Stimulated activated CD4-positive, alpha-beta T cell treated with anti-CD3 and anti-CD28 coated beads, Interleukin-15, amount 100 ng/mL, for 24 hours (primary cell): Measurements from ENCODE around the gene ASZ1.

Experiments used
- DNase-seq: peaks from one replicate; pipeline ENCODE4 v3.0.0-alpha.2; 2020

The ASZ1 gene

GRCh38 chr7:117401293-117402002 is 25.8 kb downstream of the ASZ1 start:
- DNase-seq = no peak

- DNase-seq = no peak
Observed at GRCh38 chr7:117399820-117400422, 27.4 kb downstream of the ASZ1 start.

- no peak for DNase-seq
Observed at GRCh38 chr7:117395743-117396142, 31.6 kb downstream of the ASZ1 start.

- no peak for DNase-seq
Observed at GRCh38 chr7:117393781-117394180, 33.5 kb downstream of the ASZ1 start.

- no peak for DNase-seq
Observed at GRCh38 chr7:117389871-117390270, 37.4 kb downstream of the ASZ1 start.

GRCh38 chr7:117386110-117386706 is 41.1 kb downstream of the ASZ1 start:
- no peak for DNase-seq

GRCh38 chr7:117385363-117386109 is 41.8 kb downstream of the ASZ1 start:
- DNase-seq = no peak

- DNase-seq = no peak
Observed at GRCh38 chr7:117384688-117385362, 42.5 kb downstream of the ASZ1 start.

GRCh38 chr7:117383483-117384189 is 43.7 kb downstream of the ASZ1 start:
- DNase-seq = no peak

- DNase-seq = no peak
Observed at GRCh38 chr7:117383046-117383445, 44.2 kb downstream of the ASZ1 start.

- DNase-seq = no peak
Observed at GRCh38 chr7:117381362-117381761, 45.9 kb downstream of the ASZ1 start.

GRCh38 chr7:117375380-117375779 is 51.9 kb downstream of the ASZ1 start:
- no peak for DNase-seq

- no peak for DNase-seq
Observed at GRCh38 chr7:117372073-117372472, 55.2 kb downstream of the ASZ1 start.

- DNase-seq = no peak
Observed at GRCh38 chr7:117364339-117365080, 62.8 kb downstream of the ASZ1 start.

GRCh38 chr7:117362294-117362888 is 64.9 kb downstream of the ASZ1 start:
- no peak for DNase-seq

GRCh38 chr7:117350027-117350426 is 77.3 kb downstream of the ASZ1 start:
- DNase-seq = no peak

GRCh38 chr7:117349570-117349969 is 77.7 kb downstream of the ASZ1 start:
- DNase-seq = no peak

GRCh38 chr7:117347962-117348672 is 79.2 kb downstream of the ASZ1 start:
- DNase-seq = no peak

GRCh38 chr7:117347480-117347879 is 79.8 kb downstream of the ASZ1 start:
- no peak for DNase-seq

GRCh38 chr7:117346161-117346560 is 81.1 kb downstream of the ASZ1 start:
- DNase-seq = no peak

GRCh38 chr7:117338020-117338419 is 89.3 kb downstream of the ASZ1 start:
- no peak for DNase-seq
